Measurements from ENCODE around the gene HAUS1.

HAUS1 gene

DNA sequence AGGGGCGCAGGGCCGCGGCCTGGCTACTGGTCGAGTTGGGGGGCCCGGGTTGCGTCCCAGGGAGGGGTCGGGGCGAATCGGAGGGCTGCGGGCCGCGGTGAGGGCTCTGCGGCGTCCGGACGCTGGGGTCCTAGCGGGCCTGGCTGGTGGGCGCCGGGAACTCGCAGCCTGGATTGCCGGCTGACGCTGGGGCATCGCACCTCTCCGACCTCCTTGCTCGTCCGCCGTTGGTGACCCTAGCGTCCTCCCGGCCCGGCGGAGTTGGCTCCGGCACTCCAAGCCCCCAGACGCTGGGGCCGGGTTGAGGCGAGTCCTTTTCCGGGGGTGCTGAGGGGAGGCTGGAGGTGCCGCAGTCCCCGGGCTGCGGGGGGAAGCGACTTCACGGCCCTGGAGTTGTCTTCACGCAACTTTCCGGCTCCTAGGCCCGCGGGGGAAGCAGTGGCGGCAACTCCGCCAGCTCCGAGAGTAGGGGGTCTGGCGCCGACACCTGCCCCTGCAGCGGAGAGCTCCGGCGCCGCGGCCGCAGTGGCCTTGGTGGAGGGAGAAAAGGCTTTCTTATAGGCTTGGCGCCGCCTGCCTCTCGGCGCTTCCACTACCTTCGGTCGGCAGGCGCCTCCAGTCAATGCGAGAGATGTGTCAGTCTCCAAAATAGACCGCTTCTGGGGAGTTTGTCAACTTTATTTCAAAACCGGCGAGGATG is 70.3 kb downstream of the HAUS1 start:
- peak in 8 of 10 donors; percentile 10 to 89 (median 23) for DNase-seq
- intact Hi-C loops (cut with DNase I), result loop anchor here (10.0 kb wide), 2 partner anchors 80 to 110 kb away; partner anchors contain the start of gene ATP5F1A

DNA sequence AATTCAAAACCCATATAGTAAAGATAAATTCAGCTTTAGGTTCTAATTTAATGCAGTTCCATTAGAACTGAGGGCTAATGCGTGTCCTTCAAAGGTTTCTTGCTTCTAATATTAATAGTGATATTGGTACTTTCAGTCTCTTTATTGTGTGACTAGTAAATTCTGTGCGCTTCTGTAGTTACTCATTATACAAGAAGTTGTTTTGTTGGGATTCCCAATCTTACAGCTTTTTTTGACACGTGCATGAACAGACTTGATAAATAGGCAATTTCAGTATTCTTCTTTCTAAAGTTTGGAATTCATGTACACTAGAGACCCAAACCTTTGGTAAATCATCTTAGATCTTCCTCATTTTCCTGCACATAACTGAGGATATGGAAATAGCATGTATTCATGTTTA is 71.8 kb downstream of the HAUS1 start:
- intact Hi-C loops (cut with DNase I), result loop anchor here (10.0 kb wide), 2 partner anchors 81 to 109 kb away; partner anchors contain the start of gene ATP5F1A

More for the DNA sequence above, 71.8 kb downstream of the HAUS1 start:
- DNase-seq, result no peak

Data from posterior cingulate gyrus (tissue), 11 donors.